Urinary bladder (tissue), 4 donors: ENCODE results near the gene OTUB1. TPM values are rescaled to one million over a fixed set of nuclear protein-coding genes. Genes with fewer than 3 reads are reported as not detected.

Source experiments
- DNase-seq: peaks from one replicate; pipeline ENCODE4 v3.0.0-alpha.2; 2015; ENCODE audit errors: extremely low spot score
- H3K27ac ChIP-seq: one replicate; pipeline ENCODE4 v1.5.1; 2013; ENCODE audit warnings: low read depth, mild to moderate bottlenecking, moderate library complexity
- H3K36me3 ChIP-seq: one replicate; pipeline ENCODE4 v1.6.1; 2013; ENCODE audit warnings: mild to moderate bottlenecking, moderate library complexity; ENCODE audit not compliant: insufficient read depth
- H3K4me1 ChIP-seq: one replicate; pipeline ENCODE4 v1.6.1; 2013; ENCODE audit warnings: mild to moderate bottlenecking, moderate library complexity; ENCODE audit not compliant: insufficient read depth
- H3K4me3 ChIP-seq: one replicate; pipeline ENCODE4 v1.5.1; 2013; ENCODE audit warnings: low read depth, low read length
- WGBS: extraction: QIAGEN DNeasy Blood & Tissue Kit; methylation state at CpG from one replicate; pipeline ENCODE4 v1.1.7; 2013; 5-methylcytosine and 5-hydroxymethylcytosine counted together
- polyA plus RNA-seq: library from polyadenylated mRNA; stranded (reverse); fragments of 200-250 nt; gene quantifications from one replicate; pipeline ENCODE4 v1.2.3, GENCODE V29; 2013
- total RNA-seq: library from RNA; depleted of rRNA; stranded (reverse); fragments of >200 nt; gene quantifications from one replicate; pipeline ENCODE4 v1.2.3, GENCODE V29; 2014
- donor health status: healthy with polysubstance abuse.
- donor health status: healthy.

The OTUB1 gene
- total and polyA plus RNA-seq, 2 donors = 19.5 to 78.9 TPM

DNA sequence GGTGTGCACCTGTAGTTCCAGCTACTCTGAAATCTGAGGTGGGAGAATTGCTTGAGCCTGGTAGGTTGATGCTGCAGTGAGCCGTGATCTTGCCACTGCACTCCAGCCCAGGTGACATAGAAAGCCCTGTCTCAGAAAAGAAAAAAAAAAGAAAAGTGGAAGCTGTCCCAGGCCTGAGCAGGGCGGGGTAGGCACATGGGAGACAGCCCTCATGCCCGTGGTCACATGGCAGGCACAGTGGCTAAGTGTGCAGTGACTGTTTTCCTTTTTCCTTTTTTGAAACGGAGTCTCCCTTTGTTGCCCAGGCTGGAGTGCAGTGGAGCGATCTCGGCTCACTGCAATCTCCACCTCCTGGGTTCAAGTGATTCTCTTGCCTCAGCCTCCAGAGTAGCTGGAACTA is 7.8 kb downstream of the OTUB1 start:
- Histone ChIP-seq H3K27ac (no peak overlapping the region), H3K4me1 (no peaks in the 10 kb centered on the region), H3K36me3 (peaks cover 2% of the 10 kb centered on the region), H3K4me3 (no peak overlapping the region)
- WGBS = 80% methylated on average over 6 of the region's 6 CpGs
- no peak for DNase-seq

DNA sequence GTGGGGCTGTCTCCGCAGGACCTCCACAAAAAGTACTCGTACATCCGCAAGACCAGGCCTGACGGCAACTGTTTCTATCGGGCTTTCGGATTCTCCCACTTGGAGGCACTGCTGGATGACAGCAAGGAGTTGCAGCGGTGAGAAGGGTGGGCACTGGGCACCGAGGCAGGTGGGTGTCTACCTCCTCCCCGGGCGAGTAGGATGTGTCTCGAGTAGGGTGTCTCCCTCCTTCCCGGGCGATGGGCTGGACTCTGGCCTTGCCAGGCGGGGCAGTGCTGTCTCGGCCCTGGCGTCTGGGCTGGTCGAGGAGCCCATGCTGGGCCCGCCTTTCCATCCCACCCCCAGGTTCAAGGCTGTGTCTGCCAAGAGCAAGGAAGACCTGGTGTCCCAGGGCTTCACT is 10.3 kb downstream of the OTUB1 start:
- H3K36me3 ChIP-seq = peaks cover 2% of the 10 kb centered on the region

GRCh38 chr11:63997104-63997700 is 11.0 kb downstream of the OTUB1 start:
- WGBS = 93% methylated on average over 27 of the region's 27 CpGs
- Histone ChIP-seq H3K36me3 (peaks cover 2% of the 10 kb centered on the region), H3K27ac (no peak overlapping the region)

More for the DNA sequence above, 10.3 kb downstream of the OTUB1 start:
- no peak for DNase-seq
- Histone ChIP-seq H3K27ac (no peak overlapping the region), H3K4me1 (no peaks in the 10 kb centered on the region), H3K4me3 (no peak overlapping the region)
- WGBS = 87% methylated on average over 18 of the region's 18 CpGs

DNA sequence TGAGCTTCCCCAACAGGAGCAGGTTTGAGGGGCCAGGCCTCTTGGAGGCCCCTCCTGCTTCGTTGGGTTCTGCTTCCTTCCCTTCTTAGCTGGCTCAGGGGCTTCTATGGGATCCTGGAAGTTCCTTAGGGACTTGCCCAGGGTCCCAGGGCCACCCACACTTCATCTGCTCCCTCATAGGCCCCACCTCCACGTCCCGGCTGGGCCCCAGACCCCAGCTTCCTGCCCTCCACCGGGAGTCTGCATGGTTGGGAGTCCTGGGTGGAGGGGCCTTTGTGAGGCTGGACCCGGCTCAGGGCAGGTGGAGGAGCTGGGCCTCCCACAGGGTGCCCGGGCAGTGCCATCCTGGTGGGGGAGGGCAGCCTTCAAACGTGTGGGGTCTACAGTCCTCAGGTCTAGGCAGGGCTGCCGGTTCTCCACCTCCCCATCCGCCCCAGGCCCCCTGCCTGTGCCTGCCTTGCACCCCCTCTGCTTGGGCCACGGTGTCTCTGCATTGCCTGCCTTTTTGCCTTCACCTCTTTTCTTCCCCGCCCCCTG is 11.6 kb downstream of the OTUB1 start:
- Histone ChIP-seq H3K27ac (no peak overlapping the region), H3K4me1 (no peaks in the 10 kb centered on the region), H3K4me3 (no peak overlapping the region), H3K36me3 (peaks cover 2% of the 10 kb centered on the region)
- no peak for DNase-seq
- WGBS = 80% methylated on average over 11 of the region's 11 CpGs

More at GRCh38 chr11:63997104-63997700, 11.0 kb downstream of the OTUB1 start:
- Histone ChIP-seq H3K4me1 (no peaks in the 10 kb centered on the region), H3K4me3 (no peak overlapping the region)
- DNase-seq = no peak

DNA sequence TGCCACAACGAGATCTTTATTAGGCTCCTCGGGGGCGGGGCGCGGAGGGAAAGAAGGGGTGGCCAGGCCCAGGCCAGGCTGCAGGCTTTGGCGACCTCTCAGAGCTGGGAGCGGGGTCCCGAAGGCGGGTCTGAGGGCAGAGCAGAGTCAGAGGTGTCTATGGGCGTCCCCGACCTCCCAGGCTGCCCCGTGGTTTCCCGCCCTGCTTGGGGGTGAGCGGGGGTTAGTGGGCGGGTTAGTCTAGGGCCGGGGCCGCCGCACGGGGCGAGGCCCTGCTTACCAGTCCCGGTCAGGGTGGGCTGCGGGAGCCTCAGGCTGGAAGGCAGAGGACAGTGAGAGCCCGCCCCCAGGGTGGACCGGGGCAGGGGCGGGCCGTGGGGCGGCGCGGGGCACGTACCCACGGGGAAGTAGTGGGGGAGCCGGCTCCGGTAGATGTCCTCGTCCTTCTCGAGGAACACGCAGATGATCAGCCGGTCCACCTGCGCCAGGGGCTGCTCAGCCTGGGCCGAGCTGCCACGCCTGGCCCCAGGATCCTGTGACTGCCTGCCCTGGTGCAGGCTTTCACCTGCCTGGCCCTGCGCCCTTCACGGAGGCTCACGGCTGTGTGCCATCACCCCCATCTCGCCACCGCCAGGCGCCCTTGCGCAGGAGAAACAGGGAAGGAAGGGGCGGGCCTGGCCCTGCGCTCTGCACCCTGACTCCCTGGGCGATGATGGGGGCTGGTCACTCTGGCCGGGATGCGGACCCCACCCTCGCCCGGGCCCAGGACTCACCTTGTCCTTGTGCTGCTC is 12.5 kb downstream of the OTUB1 start:
- Histone ChIP-seq H3K4me1 (no peaks in the 10 kb centered on the region), H3K4me3 (peak overlapping the region; percentile 4), H3K36me3 (peaks cover 2% of the 10 kb centered on the region), H3K27ac (no peak overlapping the region)
- no peak for DNase-seq
- 71% methylated on average over 54 of the region's 54 CpGs for WGBS

DNA sequence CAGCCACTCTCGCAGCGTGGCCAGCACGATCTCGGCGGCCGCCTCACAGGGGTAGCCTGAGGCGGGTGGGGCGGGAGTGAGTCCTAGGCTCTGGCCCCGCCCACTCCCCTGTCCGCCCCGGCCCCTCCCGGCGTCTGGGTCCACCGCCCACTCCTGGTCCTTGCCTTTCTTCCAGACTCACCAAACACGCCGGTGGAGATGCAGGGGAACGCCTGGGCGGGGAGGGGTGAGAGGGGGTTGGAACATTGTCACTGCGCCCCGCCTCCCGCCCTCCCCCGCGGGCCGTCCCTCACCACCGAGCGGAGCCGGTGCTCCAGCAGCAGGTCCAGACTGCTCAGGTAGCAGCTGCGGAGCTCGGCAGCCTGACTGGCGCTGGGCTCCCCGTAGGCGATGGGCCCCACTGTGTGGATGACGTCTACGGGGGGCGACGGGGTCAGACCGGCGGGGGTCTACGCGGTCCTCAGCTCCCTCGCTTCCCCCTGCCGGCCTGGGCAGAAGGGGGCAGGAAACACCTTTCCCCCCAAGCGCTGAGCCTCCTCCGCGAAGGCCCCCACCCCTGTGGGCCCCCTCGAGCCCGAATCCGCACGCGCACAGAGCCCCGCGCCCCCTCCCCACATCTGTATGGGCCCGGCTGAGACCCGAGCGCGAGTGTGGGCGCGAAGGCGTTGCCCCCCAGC is 13.2 kb downstream of the OTUB1 start:
- 6% methylated on average over 59 of the region's 59 CpGs for WGBS
- no peak overlapping the region for H3K27ac ChIP-seq
- H3K36me3 ChIP-seq = peaks cover 2% of the 10 kb centered on the region
- H3K4me3 ChIP-seq = peak overlapping the region; percentile 4
- DNase-seq = no peak
- H3K4me1 ChIP-seq = no peaks in the 10 kb centered on the region

DNA sequence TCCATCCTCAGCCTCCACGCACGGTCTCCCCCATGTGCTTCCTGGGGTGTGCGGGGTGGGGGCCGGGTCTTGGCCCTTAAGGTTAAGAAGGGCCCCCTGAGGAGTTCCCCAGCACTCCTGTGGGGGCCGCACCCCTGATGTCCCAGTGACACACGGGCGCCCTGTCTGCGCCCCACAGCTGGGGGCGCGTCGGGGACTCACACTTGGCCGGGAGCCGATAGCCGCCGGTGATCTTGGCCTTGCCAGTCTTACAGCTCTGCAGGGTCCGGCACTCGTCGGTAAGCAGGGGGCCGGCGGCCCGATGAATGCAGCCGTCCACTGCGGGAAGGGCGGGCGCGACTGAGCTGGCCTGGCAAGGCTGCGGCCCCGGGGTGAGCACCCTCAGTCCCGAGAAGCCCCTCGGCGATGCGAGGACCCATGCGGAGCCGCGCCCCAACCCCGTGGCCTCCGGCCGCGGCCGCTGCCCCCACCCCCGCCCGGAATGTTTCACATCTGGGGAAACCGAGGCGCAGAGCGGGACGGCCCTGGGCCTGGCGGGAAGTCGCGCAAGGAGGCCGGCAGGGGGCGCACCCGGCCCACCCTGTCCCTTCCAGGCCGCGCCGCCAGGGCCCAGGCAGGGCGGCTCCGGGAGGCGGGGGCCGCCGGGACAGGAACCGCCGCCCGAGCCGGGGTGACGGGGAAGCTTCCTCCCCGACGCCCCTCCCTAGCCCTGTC is 13.9 kb downstream of the OTUB1 start:
- Histone ChIP-seq H3K27ac (no peak overlapping the region), H3K4me1 (no peaks in the 10 kb centered on the region), H3K36me3 (peaks cover 2% of the 10 kb centered on the region), H3K4me3 (peak overlapping the region; percentile 25)
- WGBS = 2% methylated on average over 67 of the region's 67 CpGs
- DNase-seq = no peak

GRCh38 chr11:64000740-64001483 is 14.7 kb downstream of the OTUB1 start:
- no peaks in the 10 kb centered on the region for H3K4me1 ChIP-seq
- peak overlapping the region; percentile 25 for H3K4me3 ChIP-seq
- H3K36me3 ChIP-seq = no peaks in the 10 kb centered on the region
- 24% methylated on average over 60 of the region's 60 CpGs for WGBS
- no peak for DNase-seq
- no peak overlapping the region for H3K27ac ChIP-seq

- H3K36me3 ChIP-seq = no peaks in the 10 kb centered on the region
- H3K4me3 ChIP-seq = no peak overlapping the region
- no peaks in the 10 kb centered on the region for H3K4me1 ChIP-seq
- 60% methylated on average over 23 of the region's 23 CpGs for WGBS
- no peak for DNase-seq
- no peak overlapping the region for H3K27ac ChIP-seq
These were observed 15.5 kb downstream of the OTUB1 start for GRCh38 chr11:64001484-64002420.

DNA sequence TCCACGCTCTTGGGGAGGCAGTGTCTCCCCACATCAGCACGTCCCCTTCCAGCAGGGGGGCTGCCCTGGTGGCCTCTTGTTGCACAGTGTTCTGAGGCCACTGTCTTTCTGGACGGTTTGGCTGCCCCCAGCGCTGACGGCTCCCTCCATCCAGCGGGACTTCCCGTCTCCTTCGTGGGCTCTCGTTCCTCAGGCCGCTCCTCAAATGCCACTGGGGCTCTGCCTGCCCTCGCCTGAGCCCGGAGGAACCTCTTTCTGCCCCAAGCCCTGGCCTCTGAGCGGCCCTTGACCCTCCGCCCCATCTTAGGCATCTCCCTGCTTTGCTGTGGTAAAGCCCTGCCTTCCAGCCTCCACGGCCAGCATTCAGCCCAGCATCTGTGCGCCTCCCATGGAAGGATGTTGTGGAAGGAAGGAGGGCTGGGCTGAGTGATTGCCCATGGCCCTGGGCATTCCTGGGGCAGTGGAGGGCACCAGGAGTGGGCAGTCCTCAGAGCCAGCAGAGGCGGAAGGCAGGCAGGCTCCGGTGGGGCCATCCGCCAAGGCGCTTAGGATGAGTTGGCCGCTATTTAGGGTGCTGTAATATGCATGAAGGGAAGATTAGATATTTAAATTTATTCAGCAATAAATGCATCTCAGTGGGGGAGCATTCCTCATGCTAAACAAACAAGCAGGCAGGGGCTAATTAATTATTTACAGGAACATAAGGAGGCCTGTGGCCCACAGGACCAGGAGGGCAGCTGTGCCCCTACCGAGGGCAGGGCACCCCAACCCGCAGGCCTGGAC is 17.8 kb downstream of the OTUB1 start:
- 77% methylated on average over 23 of the region's 23 CpGs for WGBS
- H3K27ac ChIP-seq = no peak overlapping the region
- H3K4me3 ChIP-seq = no peak overlapping the region
- no peak for DNase-seq
- no peaks in the 10 kb centered on the region for H3K36me3 ChIP-seq
- no peaks in the 10 kb centered on the region for H3K4me1 ChIP-seq

GRCh38 chr11:64004590-64004984 is 18.3 kb downstream of the OTUB1 start:
- no peak for DNase-seq
- Histone ChIP-seq H3K4me3 (no peak overlapping the region), H3K36me3 (no peaks in the 10 kb centered on the region), H3K4me1 (no peaks in the 10 kb centered on the region), H3K27ac (no peak overlapping the region)
- WGBS = 76% methylated on average over 4 of the region's 4 CpGs
